HG02943 (cell line): ENCODE data around the gene ASPG.
"Not testable (repeated sequence)": the region's sequence is repeated elsewhere in the genome, so short reads cannot be mapped to it uniquely, and the experiment has no call there.

Source experiments
- ATAC-seq: cut with Tn5 transposase; IDR thresholded peaks from one replicate; pipeline ENCODE4 v1.9.1; 2021; ENCODE audit warnings: mild to moderate bottlenecking, low read depth, moderate library complexity; ENCODE audit not compliant: unreplicated experiment

Gene ASPG

DNA sequence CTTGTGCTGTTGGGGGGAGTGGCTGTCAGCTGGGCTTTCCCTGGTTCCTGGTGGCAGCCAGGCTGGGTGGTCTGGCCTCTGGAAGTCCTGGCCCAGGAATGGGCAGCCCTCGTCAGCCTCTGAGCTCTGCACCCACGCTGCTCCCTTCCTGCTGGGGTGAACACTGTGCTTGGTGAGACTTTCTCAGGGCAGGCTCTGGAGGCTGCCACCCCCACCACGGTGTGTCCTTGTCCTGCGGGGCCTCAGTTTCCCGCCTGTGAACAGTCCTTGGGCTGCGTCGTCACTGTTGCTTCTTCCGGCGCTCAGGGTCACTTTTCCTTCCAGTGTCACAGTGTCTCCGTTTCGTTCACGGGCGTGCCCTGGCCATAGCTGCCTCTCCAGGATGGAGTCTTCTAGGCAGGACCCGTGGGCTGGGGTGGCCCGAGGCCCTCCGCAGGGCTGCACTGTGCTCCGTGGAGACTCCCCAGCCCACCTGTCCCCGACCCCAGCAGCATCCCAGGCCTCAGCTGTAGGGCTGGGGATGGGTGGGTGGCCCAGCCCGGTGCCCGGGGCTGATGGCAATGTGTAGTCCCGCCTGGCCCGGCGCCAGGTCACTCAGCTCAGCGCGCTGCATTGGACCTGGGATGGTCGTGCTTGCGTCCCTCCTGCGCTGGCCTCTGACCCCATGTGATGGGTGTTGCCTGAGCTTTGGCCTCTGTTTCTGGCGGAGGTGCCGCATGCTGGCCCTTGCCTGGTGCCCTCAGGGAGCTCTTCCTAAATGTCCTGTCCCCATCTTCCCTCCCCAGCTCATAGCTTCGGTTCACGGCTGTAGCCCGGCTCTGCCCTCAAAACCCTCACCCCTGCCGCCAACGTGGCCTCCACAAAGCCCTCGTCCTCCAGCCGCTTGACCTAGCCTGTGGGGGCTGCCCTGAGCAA, 59.7 kb downstream of the ASPG start:
- no peak for ATAC-seq

DNA sequence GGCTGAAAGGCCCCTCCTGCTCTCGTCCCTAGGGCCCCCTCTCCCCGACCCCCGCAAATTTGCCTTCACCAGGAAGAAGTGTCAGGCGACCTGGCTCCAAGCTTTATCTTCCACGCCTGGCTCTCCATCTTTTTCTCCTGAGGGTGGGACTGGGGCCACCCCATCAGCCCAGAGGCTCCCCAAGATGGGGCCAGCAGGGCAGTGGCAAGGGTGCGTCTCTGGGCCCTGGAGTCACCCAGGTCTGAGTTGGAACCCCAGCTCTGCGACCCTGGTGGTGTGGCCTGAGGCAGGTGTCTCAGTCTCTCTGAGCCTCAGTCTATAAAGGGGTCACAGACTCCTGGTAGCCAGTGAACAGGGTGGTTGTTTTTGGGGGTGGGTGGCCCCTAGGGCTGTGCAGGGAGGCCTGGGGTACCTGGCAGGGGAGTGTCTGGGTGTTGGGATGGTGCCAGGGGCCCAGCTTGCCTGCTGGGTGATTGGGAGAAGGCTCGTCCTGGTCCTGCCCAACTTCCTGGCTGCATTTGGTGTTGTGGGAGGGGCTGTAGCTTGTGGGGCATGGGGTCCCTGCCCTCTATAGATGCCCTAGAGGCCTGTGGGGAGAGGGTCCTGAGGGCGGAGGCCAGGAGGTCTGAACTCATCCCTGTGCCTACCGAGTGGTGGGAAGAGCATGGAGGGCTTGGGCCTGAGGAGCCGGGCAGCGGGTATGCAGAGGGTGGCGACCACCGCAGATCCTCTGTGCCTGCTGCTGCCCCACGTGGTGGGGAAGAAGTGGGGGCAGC, 60.5 kb downstream of the ASPG start:
- ATAC-seq, result no peak

DNA sequence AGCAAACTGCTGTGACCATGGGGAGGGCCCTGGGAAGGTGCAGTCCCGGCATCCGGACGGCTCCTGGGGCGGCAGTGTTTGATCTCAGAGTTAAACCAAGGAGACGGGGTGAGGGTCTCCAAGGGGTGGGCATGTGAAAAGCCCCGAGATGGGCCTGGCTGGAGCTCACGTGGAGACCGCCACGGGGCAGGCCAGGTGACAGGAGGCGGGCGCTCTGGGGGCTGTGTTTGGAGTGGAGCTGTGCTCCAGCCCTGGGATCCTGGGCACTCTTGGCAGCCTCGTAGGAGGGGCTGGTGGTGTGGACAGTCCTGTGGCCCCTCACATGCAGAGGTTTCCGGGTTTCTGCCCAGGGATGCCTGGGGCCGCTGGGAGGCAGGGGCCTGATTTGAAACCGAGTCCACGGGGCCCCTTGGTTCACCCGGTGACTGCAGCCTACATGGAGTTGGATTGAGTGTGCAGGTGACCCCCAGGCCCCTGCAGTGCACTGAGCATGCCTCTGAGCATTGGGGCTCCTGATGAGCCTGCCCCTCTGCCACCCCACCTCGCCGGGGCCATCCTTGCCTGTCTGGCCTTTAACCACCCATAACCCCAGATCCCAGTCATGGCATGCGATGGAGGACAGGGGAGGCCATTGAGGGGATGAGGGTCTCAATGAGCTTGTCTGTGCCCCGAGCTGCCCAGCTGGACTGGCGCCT, 61.3 kb downstream of the ASPG start:
- no peak for ATAC-seq

DNA sequence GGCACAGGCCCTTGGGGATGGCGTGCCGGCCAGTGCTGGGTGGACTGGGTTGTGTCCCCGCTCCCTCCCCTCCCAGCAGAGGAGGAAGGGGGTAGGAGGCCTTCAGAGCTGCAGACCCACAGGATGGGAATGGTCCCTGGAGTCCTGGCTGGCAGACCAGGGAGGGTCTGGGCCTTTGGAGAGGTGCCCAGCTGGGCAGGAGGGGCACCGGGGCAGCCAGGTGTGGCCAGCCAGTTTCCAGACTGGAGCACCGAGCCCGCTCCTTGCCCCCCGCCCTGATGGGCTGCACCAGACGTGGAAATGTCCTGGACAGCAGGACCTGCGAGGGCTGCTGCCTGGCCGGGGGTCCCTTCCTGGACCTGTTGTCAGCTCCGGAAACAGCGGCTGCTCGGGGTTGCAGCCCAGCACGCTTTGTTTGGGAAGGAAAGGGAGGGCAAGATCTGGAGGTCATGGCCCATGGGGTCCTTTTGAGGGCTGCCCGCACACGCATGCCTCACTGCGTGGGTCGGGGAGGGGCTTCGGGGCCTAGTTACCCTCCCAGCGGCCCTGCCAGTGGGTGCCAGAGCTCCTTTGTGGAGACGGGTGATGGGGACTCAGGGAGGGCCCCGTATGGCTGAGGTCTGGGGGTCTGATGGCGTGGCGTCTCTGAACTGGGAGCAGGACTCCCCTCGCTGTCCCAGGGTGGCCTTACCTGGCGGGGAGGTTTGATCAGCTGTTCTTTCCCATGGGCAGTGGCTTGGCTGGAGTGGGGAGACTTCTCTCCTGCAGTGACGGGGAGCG, 62.0 kb downstream of the ASPG start:
- no peak for ATAC-seq

DNA sequence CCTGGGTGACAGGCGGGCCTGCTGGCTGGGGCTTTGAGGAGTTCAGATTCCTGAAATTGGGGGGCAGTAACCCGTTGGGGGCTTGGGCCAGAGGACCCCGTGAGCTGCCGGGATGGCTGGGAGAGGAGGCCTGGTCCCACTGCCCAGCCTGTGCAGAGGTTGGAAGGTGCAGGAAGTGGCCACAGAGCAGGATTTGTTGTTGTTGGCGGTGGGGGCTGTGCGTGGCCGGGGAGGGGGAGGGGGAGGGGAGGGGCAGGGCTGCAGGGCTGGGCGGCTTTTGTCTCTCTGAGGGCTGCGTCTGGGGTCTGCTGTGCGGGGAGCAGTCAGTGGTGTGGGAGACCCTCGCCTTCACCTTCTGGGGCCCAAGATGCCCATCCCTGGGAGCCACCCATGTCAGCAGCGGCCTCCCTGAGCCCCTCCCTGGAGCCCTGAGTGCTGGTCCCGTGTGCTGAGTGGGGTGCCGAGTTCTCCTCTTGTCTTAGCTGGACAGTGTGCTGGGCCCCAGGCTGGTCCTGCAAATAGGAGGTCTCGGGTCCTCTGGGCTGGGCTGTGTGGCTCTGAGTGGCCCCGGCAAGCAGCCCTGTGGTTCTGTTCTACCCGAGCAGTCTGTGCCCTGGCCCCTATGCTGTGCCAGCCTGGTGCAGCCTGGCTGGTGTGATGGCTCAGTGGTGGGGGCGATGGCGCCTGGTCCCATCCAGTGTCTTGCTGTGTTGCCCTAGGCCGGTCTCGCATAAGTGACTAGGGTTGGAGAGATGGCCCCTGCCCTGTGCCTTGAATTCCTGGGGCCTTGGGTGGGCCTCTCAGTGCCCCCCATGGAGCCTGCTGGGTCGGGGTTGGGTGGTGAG, 63.2 kb downstream of the ASPG start:
- ATAC-seq, result no peak

- no peak for ATAC-seq
Measured at GRCh38 chr14:104149278-104149595, 63.7 kb downstream of the ASPG start.

GRCh38 chr14:104149617-104150135, 64.2 kb downstream of the ASPG start:
- ATAC-seq, result no peak

GRCh38 chr14:104150136-104151025, 64.9 kb downstream of the ASPG start:
- ATAC-seq, result no peak

- ATAC-seq, result no peak
Measured at GRCh38 chr14:104151026-104151381, 65.5 kb downstream of the ASPG start.

DNA sequence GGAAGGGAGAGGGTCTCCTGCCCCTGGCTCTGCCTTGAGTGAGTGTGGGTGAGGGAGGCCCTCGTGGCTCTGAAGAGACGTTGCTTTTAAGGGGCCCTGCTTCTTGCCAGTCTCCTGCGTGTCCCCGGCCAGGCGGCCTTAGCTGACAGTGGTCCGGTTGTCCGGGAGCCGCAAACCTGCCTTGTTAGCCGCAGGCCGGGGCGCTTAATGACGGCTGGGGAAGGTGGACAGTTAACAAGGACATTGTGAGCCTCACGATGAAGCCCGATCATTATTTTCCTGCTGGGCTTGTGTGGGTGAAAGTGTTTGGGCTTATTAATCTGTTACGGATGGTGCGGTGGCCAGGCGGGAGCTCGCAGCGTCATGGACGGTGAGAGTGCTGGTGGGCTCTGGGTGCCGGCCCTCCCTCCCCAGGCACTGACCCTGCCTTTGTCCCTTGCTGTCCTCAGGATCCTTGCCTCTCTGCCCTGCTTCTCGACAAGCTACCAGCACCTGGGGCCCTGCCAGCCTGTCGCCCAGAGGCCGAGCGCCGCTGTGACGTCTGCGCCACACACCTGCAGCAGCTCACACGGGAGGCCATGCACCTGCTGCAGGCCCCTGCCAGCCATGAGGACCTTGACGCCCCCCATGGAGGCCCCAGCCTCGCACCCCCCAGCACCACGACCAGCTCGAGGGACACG, 66.2 kb downstream of the ASPG start:
- no peak for ATAC-seq

DNA sequence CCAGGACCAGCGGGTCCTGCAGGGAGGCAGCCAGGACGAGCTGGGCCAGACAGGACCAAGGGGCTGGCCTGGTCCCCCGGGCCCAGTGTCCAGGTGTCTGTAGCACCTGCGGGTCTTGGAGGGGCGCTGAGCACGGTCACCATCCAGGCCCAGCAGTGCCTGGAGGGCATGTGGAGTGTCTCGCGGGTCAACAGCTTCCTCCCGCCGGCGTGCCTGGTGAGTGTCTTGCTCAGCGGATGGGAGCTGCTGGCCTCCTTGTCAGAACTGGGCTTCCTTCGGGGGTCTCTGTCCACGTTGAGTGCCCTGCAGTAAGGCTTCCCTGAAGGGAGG, 66.7 kb downstream of the ASPG start:
- no peak for ATAC-seq

- ATAC-seq, result no peak
Measured at GRCh38 chr14:104152686-104153393, 67.3 kb downstream of the ASPG start.

GRCh38 chr14:104153394-104153755, 67.9 kb downstream of the ASPG start:
- ATAC-seq, result not testable (repeated sequence)

DNA sequence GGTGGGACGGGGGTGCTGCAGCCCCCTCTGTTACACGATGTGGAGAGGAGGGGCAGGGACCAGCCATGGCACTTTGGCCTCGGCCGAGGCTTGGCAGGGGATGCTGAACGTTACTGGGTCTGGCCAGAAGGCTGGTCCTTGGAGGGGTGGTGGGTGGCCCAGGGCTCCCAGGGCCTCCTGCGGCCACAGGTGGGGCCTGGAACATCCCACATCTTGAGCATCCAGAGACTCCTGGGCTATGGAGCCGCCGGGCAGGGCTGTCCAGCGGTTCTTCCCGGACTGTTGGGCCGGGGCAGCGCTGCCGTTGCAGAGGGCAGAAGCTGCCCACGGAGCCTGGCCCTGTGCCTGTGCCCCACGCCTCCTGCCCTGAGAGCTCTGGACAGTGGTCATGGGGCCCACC, 68.7 kb downstream of the ASPG start:
- ATAC-seq, result no peak

GRCh38 chr14:104155513-104155912, 70.0 kb downstream of the ASPG start:
- no peak for ATAC-seq

GRCh38 chr14:104156142-104156541, 70.6 kb downstream of the ASPG start:
- no peak for ATAC-seq
